GM12891 (cell line): ENCODE measurements around the gene C16orf74.

ENCODE experiments used
- POLR2A ChIP-seq: IDR thresholded peaks from 2 replicates; pipeline ENCODE4 v1.6.1; 2011; ENCODE audit warnings: low read depth, low read length, control low read depth
- POLR2AphosphoS5 ChIP-seq: IDR thresholded peaks from 2 replicates; pipeline ENCODE4 v1.6.1; 2011; ENCODE audit warnings: low read depth, low read length, control low read depth
- POU2F2 ChIP-seq: IDR thresholded peaks from 2 replicates; pipeline ENCODE4 v1.6.1; 2011; ENCODE audit warnings: low read depth, mild to moderate bottlenecking, control low read depth, low read length, moderate library complexity
- SPI1 ChIP-seq: IDR thresholded peaks from 2 replicates; pipeline ENCODE4 v1.6.1; 2011; ENCODE audit warnings: low read depth, low read length, control low read depth
- TAF1 ChIP-seq: IDR thresholded peaks from 2 replicates; pipeline ENCODE4 v1.6.1; 2011; ENCODE audit warnings: low read depth, low read length, control low read depth

DNA sequence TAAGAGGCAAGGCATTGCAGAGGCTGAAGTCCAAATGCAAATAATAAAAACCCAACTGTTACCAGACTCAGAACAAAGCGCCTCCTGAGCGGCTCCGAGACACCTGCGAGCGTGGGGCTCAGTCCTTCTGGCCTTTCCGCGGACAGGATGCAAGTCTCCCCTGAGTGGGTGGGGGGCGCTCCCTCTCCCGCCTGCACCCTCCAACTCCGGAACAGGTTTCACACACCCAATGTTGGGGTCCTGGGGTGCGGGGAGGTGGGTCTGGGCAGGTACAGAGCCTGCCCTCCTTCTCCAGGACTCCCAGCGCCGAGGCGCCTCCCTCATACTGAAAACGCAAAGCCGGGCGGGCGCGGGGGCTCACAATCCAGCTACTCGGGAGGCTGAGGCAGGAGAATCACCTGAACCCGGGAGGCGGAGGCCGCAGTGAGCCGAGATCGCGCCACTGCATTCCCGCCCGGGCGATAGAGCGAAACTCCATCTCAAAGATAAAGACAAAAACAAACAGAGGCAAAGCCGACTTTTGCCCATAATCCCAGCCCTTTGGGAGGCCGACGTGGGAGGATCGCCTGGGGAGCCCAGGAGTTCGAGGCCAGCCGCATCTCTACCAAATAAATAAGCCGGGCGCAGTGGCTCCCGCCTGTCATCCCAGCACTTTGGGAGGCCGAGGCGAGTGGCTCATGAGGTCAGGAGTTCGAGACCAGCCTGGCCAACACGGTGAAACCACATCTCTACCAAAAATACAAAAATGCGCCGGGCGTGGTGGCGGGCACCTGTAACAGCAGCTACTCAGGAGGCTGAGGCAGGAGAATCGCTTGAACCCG, 63.0 kb downstream of the C16orf74 start:
- no peak for TF ChIP-seq POLR2A
- TF ChIP-seq POLR2AphosphoS5, result no peak
- no peak for TF ChIP-seq TAF1
- TF ChIP-seq SPI1, result no peak
- no peak for TF ChIP-seq POU2F2
